GM20000 (cell line): Measurements from ENCODE around the gene MYO7B.

ENCODE experiments used
- DNase-seq: peaks from one replicate; pipeline ENCODE4 v3.0.0; 2012; ENCODE audit warnings: low spot score
- CTCF ChIP-seq: IDR thresholded peaks from 2 replicates; pipeline ENCODE4 v1.5.1; 2012; ENCODE audit warnings: mild to moderate bottlenecking, control low read depth; ENCODE audit errors: extremely low read depth, missing control alignments

Gene MYO7B

DNA sequence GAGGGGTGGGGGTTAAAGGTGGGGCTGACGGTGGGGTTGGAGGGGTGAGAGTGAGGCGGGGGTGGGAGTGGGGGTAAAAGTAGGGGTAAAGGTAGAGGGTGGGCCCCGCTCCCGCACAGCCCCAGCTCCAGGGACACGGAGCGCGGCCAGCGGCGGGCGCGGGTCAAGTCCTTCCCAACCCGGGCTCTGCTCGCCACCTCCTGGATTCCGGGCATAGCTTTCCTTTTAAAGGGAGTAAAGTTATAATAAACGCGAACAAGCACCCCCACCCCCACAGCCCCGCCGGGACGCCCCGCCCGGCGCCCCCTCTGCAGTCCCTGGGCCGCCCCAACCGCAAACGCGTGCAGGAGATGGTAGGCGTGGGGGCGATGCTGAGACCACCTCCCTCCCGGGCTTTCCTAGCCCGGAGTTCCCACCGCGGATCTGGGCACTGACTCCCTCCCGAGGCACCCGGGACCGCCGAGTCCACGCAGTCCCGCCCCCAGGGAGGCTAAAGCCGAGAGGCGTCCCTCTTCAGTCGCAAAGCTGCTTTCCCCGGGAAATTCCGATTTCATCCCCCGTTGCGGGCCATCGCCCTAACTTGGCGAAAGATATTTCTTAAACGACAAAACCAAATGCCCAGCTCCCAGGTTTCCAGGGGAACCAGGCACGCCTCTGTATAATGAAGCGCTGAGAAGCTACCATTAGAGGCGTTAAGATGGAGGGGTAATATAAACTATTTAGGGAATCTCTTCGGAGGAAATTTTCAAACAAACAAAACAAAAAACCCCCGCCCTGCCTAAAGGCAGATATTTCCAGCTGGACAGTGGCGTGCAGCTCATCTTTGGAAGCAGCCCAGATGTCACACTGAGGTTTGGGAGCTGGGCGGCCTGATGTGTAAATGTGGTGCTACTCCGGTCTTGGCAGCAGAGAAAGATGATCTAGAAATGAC lies 140.1 kb downstream of the MYO7B start, which contains the start of gene LIMS2:
LIMS2 (minus strand) TSS at position 200 of the 931 bp plus-strand sequence. CDS start 506 bp downstream, outside the sequence.
- TF ChIP-seq CTCF: no peak
- no peak for DNase-seq

DNA sequence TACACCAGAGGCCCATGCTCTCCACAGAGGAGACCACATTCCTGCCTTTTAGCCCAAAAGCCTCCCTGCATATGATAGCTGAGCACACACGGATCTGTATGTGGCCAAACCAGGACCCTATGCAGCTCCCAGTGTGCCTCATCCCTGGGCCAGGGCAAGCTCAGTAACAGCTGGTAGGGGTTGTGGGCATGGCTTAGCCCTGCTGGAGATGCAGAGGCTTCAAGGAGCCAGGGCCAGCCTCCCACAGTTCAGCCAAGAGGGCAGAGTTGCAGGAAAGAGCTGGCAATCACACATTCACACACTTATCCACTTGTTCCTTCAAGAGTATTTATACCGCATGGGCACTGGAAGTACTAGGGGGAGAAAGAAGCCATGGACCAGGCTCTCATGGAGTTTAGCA lies 141.4 kb downstream of the MYO7B start:
- no peak for TF ChIP-seq CTCF
- DNase-seq: no peak

GRCh38 chr2:127678531-127678930 lies 143.0 kb downstream of the MYO7B start:
- TF ChIP-seq CTCF: no peak
- DNase-seq: no peak

DNA sequence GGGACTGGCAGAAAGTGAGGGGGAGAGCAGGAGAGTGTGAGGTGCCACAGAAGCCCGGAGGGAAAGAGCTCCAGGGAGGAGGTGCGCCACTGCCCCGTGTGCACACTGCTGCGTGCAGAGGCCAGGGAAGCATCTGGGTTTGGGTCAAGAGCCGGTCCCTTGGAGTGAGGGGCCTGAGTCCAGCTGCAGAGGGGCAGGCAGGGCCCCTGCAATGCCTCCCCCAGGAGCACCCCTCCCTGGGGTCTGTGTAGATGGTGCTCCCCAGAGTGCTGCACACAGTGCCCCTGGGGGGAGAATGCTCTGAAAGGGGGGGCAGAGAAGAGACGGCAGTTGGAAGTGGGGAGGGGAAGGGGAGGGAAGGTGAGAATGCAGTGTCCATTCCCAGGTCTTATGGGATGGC lies 143.5 kb downstream of the MYO7B start:
- DNase-seq: no peak
- no peak for TF ChIP-seq CTCF

DNA sequence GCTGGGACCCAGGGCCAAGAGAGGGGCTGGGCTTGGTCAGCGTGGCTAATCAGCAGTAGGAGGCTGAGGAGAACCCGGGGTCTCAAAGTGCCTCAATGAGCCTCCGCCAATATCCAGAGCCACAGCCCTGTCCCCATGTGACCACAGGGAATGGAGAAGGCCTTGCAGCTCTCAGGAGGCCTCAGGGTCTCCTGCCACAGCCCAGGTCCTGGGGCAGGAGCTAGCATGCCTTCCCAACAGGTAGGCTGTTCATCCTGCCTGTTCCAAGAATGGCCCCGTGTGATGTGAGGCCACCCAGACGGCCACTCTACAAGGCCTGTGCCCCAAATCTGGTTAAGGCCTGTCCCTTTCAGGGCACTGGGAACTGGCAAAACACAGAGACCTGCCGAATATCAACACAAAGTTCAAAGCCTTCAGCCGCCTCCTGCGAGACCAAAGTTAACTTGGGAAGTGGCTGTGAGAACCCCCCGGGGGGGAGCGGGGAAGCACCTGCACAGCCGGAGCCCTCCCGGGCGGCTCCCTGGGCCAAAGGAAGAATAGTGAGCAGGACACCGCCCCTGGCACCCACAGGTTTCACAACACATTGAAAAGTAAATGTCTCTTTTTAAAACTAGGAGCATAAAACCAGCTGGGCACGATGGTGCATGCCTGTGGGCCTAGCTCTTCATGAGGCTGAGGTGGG lies 144.3 kb downstream of the MYO7B start:
- peak; percentile 32 for DNase-seq
- no peak for TF ChIP-seq CTCF

DNA sequence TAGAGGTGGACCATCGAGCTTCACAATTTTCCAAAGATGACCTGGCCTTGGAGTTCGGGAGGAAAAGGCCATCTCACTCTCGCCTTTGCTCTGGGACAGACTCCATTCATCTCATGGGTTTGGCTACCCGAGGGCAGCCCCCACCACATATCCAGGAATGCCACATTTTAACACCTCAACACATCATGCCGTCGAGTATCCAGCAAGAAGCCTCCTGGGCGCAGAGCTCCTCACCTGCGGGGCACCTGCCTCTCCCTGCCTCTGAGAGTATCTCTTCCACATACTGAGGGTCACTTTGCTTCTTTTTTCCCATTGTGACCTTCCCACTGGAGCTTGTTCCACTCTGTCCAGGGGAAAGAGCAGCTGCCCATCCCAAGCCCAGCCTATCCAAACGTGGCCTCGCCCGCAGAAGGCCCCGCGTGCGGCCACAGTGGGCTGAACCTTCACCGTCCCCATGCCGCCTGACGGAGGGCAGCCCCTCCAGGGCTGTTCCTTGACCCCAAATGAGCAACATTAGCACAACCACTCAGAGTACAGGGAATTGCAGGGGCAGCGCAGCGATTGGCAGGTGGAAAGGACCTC lies 145.3 kb downstream of the MYO7B start:
- TF ChIP-seq CTCF: no peak

More for the DNA sequence above, 145.3 kb downstream of the MYO7B start:
- no peak for DNase-seq
